Daoy (cell line): ENCODE results near the gene ALDH1A2. TPM values are rescaled to one million over a fixed set of nuclear protein-coding genes. Genes with fewer than 3 reads are reported as not detected.
"Not testable (repeated sequence)": the region's sequence is repeated elsewhere in the genome, so short reads cannot be mapped to it uniquely, and the experiment has no call there.

Source experiments
- DNase-seq: peaks from one replicate; pipeline ENCODE4 v3.0.0-alpha.2; 2015; ENCODE audit warnings: low read depth
- total RNA-seq: library from RNA; depleted of rRNA; stranded (reverse); fragments of >200 nt; shearing (Covaris generic); gene quantifications from 2 replicates; pipeline ENCODE4 v1.2.3, GENCODE V29; 2014

Gene ALDH1A2
- total RNA-seq, 1 experiment from 2014 or later, result not detected

- peak; percentile 46 for DNase-seq
Measured at GRCh38 chr15:58066042-58066867, 744 bp upstream of the ALDH1A2 start.

DNA sequence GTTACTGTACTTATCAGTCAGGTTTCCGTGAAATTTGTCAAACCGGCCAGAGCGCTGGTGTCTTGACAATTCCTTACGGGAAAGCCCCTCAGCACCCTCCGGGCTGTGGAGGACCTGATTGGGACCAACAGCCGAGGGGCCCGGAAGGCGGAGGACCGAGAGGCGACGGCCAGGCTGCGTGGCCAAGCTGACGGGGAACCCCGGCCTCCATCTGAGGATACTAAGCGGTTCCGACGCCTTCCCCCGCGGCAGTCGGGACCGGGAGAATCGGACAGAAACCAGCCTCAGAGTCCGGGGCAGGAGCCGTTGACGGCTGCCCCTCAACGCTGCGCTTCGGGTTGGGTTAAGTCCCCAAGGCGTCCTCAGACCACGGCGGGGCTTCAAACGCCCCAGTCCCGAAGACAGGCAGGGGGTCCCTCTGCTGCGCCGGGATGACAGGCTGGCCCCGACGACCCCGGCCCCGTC, 499 bp downstream of the ALDH1A2 start:
- no peak for DNase-seq

GRCh38 chr15:58064082-58064979, 1.2 kb downstream of the ALDH1A2 start:
- DNase-seq, result no peak

DNA sequence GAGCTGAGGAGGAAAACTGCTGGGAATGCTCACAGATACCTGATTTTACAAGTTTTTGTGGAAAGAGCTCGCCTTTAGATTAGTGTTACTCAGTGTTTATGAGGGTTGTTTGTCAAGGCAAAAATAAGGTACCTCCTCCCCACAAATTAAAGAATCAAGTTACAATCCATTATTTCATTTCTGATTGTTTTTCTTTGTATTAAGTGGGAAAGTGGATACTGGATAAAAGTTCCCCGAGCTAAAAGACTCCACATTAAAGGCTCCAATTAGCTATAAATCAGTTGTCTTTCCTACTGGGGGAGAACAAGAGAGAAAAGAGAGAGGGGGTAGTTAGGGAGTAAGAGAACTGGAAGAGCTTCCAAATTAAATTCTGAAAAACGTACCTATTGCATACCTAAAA, 1.9 kb downstream of the ALDH1A2 start:
- no peak for DNase-seq

- DNase-seq, result no peak
Measured at GRCh38 chr15:58062983-58063382, 2.5 kb downstream of the ALDH1A2 start.

DNA sequence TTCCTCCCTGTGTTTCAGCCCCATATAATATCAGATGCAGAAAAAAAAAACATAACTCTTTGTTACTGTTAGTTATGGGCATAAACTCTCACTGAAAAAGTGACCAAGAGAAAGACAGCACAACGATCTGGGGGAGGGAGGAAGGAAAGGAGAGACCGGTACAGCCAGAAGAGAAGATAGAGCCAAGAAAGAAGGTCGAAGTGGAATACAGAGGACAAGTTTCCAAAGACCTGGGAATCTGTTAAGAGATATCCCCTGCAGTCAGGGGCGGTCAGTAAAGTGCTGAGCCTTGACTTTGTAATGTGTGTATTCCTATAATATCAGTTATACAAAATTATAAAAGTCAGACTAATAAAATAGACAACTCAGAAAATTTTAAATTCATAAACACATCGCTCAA, 3.3 kb downstream of the ALDH1A2 start:
- DNase-seq, result no peak

DNA sequence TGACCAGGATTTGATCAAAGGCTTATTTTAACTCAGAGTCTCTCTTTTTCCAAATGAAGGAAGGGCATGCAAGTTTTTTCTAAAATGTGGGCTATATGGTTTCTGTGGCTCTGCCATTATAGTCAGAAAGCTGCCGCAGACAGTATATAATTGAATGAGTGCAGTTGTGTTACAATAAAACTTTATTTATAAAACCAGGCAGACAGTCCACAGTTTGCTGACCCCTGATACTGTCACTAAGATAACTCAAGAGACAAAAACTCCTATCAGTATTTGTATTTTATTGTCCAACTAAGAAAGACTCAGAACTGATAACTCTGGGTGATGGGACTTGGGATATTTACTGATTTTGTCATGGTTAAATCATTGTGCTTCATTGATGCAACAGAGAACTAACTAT, 4.9 kb downstream of the ALDH1A2 start:
- no peak for DNase-seq

- DNase-seq, result no peak
Measured at GRCh38 chr15:58058729-58059128, 6.8 kb downstream of the ALDH1A2 start.

- no peak for DNase-seq
Measured at GRCh38 chr15:58058073-58058472, 7.4 kb downstream of the ALDH1A2 start.

DNA sequence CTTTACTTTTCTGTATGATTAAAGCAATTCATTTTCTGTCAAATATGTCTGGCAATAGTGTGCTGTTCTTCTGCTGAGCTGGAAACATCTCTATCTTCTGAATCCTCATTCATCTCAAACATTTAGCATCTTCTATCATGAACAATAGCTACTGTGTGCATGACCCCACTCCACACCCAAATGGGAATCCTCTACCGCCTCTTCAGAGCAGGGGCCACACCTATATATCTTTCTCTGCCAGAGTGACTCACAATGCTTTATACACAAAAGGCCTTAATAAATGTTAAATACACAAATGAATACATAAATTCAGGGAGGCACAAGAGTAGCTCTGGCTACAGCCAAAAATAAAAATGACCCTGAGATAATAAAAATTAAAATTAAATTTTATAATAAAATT, 8.0 kb downstream of the ALDH1A2 start:
- DNase-seq, result no peak

GRCh38 chr15:58056015-58056414, 9.5 kb downstream of the ALDH1A2 start:
- no peak for DNase-seq

GRCh38 chr15:58053315-58054153, 12.0 kb downstream of the ALDH1A2 start:
- DNase-seq, result no peak

GRCh38 chr15:58052334-58052733, 13.2 kb downstream of the ALDH1A2 start:
- no peak for DNase-seq

DNA sequence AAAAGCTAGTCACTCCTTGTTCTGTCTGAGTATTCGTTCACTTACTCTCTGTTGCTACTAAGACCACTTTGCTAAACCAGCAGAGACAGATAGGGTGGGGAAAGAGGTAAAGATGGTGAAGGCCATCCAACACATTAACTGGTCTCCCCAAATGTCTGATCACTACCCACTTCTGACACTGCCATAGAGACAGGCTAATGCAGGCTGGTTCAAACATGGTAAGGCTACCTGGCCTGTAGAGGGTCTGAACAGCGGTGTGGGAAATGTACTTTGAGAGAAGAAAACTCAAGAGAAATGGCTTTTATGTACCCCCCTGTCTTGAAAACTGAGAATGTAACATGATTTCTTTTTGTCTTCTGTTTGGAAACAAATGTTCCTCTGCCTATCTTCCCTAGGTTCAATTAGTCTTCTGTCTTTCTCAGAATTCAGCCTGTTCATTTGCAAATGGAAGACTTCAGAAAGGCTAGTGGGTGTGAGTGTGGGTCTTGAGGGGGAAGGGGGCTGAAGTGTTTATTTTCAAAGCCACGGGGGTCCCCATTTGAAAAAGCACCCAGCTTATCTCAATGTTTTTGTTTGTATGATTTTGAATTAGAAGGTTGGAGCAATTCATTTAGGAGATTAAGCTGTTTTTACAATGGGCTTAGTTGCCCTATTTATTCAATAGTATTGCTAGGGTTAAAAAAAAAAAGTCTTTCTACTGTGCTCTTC, 15.8 kb downstream of the ALDH1A2 start:
- DNase-seq, result no peak

GRCh38 chr15:58048261-58048660, 17.2 kb downstream of the ALDH1A2 start:
- no peak for DNase-seq

DNA sequence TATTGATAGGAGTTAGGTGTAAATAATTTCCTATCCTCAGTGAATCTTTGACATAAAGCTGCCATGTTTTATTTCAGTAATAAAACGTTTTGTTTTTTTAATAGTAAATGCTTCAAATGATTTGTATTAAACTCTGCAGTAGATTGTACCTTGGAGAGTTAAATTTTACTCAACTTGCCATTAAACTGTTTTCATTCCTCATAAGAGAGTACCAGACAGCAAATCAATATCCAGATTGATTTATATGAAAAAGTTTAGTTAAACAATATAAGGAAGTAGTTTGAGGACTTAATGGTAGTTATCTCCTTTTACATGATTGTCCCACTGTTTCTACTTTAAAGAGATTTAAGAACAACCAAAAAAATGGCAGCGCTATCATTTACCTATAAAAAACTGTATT, 18.4 kb downstream of the ALDH1A2 start:
- no peak for DNase-seq

DNA sequence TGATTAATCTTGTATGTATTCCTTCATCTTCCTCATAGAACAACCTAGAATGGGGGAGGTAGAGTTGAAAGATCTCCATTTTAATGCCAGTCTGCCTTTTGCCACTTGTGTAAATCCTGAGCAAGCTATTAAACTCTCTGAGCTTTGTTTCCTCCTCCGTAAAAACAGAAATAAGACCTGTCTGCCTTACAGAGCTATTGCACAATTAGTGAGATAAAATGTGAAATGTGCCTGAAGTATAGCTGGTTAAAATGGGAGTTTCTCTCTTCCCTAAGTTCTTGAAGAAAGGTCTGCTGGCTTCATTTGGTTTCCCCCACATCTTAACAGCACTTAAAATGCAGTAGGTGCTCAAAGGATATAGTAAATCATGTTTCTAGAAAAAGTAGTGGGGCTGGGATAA, 19.0 kb downstream of the ALDH1A2 start:
- no peak for DNase-seq

DNA sequence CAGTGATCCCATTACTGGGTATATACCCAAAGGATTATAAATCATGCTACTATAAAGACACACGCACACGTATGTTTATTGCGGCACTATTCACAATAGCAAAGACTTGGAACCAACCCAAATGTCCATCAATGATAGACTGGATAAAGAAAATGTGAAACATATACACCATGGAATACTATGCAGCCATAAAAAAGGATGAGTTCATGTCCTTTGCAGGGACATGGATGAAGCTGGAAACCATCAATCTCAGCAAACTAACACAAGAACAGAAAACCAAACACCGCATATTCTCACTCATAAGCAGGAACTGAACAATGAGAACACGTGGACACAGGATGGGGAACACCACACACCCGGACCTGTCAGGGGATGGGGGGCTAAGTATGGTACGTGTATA, 20.1 kb downstream of the ALDH1A2 start:
- DNase-seq, result not testable (repeated sequence)

DNA sequence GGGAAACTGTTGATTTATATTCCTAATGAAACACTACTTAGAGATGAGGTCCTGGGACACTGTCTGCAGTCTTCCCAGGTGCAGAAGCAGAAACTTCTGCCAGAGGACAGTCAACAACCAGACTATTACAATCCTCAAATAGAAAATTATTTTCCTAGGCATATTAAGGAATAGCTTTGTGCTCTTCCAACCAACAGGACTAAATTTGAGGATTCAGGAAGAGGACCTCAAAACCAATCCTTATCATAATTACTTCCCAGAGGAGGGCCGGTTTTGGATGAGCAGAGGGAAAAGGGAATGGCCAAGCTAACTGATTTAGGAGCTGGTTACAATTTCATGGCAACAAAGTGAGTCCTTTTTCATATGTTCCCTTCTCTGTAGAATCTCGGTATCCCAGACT, 21.0 kb downstream of the ALDH1A2 start:
- DNase-seq, result no peak

DNA sequence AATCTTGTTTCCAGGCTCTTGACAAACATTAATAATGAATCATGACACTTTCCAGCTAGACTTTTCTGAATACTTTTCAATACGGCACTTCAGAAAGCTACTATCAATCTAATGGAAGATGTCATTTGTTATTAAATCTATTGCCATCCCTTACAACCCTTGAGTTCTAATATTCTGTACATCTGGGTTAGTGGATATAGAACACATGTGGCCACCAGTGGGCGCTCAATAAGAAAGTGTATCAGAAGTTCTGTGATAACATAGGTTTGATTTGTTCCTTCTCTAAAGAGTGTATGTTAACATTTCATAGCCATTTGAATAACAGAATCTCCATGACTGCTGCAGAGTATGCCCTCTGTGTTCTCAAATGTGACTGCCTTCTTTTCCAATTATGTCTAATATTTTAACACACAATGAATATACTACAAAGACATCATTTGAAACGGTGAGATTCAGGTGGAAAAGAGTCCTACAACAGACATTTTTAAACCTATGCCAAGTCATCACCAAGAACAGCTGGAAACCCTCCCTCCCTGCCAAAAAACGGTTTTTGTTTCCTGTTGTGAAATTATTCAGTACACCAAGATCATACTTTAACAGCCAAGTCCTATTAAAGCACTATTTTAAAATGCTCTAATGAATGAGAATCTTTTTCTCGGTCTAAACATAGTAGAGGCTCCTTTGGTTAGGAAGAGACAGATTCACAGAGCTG, 22.2 kb downstream of the ALDH1A2 start:
- DNase-seq, result peak; percentile 25

- no peak for DNase-seq
Measured at GRCh38 chr15:58042006-58042405, 23.5 kb downstream of the ALDH1A2 start.
